HS-5 (cell line): Measurements from ENCODE around the gene TGM1.

Experiments used
- DNase-seq: peaks from one replicate; pipeline ENCODE4 v3.0.0-alpha.2; 2012; ENCODE audit warnings: low read depth

The TGM1 gene

GRCh38 chr14:24262821-24263733 is at the start of gene TGM1:
TGM1 (minus strand) TSS chr14:24263177; CDS start chr14:24262352, 825 bp downstream.
- DNase-seq = no peak

- no peak for DNase-seq
Measured at GRCh38 chr14:24311837-24312615, 49.0 kb upstream of the TGM1 start.

DNA sequence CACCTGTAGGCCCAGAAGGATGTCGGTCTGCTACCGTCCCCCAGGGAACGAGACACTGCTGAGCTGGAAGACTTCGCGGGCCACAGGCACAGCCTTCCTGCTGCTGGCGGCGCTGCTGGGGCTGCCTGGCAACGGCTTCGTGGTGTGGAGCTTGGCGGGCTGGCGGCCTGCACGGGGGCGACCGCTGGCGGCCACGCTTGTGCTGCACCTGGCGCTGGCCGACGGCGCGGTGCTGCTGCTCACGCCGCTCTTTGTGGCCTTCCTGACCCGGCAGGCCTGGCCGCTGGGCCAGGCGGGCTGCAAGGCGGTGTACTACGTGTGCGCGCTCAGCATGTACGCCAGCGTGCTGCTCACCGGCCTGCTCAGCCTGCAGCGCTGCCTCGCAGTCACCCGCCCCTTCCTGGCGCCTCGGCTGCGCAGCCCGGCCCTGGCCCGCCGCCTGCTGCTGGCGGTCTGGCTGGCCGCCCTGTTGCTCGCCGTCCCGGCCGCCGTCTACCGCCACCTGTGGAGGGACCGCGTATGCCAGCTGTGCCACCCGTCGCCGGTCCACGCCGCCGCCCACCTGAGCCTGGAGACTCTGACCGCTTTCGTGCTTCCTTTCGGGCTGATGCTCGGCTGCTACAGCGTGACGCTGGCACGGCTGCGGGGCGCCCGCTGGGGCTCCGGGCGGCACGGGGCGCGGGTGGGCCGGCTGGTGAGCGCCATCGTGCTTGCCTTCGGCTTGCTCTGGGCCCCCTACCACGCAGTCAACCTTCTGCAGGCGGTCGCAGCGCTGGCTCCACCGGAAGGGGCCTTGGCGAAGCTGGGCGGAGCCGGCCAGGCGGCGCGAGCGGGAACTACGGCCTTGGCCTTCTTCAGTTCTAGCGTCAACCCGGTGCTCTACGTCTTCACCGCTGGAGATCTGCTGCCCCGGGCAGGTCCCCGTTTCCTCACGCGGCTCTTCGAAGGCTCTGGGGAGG is 47.9 kb upstream of the TGM1 start, which contains the start of gene LTB4R:
Gene LTB4R, plus strand, starts transcription at position 857 of the 959 bp plus-strand sequence. CDS start 4,150 bp downstream, outside the sequence.
- no peak for DNase-seq

DNA sequence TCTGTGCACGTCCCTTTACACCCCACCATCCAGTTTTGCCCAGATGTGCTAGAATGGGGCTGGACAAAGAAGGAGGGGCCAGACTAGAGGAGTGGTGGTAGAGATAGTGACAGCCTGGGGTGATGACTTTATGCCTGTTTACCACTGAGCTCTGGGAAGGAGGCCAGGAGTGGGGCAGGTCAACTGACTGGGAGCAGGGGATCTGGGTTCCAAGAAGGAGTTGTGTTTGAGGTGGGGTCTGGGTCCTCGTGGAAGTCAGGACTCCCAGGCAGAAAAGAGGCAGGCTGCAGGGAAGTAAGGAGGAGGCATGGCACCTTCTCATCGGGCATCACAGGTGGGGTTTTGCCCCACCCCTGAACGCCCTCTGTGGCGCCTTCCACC is 47.3 kb upstream of the TGM1 start:
- no peak for DNase-seq

DNA sequence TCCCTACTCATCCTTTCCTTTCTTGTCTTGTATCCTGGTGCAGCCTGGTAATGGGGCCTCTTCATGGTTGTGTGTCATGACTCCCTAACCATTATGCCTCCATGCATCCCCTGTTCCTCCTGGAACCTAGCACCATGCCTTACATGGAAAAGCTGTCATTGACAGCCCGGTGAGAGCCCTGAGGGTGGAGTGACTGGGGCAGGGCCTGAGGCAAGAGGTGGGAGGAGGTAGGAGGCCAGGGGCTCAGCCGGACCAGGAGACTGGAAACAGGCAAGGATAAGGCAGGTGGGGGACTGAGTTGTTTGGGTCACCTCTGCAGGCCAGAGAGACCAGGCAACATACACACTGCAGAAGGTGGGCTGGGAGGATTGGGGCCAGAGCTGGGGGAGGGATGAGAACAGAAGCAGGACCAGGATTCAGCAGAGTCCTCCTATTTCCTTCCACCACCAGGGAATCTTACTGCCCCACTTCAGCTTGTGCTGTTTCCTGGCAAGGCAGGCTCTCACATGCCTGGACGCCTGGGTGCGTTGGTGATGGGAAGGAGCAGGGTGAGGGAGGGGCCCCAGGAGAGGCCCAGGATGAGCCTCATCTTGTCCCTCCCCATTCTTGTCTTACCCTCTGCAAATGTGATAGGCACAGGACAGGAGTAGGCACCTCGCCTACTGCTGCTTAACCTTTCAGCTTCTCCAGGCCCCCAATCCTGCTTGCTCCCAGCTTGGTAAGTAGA is 46.7 kb upstream of the TGM1 start, which contains the start of gene LTB4R2:
Gene LTB4R2, plus strand, starts transcription at position 603 of the 727 bp plus-strand sequence. CDS start 525 bp downstream, outside the sequence.
- DNase-seq = no peak

GRCh38 chr14:24308342-24309124 is 45.6 kb upstream of the TGM1 start:
- DNase-seq = no peak

DNA sequence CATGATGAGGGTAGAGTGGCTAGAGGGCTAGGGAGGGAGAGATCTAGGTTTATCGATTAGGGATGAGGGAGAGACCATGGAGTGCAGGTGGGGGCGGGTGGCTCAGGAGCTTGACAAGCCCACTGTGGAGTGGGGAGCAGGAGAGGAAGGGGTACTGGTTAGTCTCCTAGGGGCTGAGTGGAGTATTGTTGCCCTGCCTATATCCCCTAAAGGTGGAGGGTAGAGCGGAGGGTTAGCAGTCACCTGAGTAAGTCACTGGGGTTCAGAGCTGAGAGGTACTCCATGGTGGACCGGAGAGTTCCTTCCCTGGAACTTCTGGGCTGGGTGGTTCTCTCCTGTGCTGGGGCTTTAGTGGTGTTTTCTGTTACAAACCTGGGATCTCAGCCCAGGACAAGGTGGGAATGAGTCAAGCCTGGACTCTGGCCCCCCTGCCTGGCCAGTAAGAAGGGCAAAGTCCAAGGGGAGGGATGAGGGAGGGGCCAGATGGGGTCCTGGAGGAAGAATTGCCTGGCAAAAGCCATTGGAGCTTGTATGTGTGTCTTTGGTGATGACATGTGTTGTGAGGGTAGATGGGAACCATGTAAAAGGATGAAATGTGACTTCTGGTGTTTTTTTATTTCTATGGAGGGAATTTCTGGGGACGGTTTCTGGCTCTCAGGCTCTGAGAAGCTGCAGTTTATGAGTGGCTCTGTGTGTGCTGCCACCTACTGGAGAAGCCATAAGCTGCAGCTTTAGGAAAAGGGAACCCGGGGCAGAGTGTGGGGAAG is 44.8 kb upstream of the TGM1 start, which contains the start of gene CIDEB:
Gene CIDEB, minus strand, starts transcription at position 403 of the 767 bp plus-strand sequence. Its CDS starts 119 bp downstream, at position 284.
- no peak for DNase-seq

- DNase-seq = no peak
Measured at GRCh38 chr14:24307156-24307574, 44.2 kb upstream of the TGM1 start.

DNA sequence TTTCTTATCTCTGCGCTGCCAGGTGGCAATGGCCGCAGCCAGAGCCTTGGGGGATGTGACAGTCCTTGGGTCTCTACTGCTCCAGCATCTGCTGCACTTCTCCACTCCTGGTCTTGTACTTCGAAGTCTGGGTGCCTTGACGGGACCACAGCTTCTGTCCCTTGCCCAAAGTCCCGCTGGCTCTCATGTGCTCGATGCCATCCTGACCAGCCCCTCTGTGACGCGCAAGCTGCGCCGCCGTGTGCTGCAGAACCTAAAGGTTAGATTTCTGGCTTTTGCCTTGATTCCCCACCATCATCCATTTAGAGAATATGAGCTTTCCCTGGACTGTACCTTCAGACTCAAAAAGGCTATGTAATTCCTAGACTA is 41.0 kb upstream of the TGM1 start:
- DNase-seq = no peak

DNA sequence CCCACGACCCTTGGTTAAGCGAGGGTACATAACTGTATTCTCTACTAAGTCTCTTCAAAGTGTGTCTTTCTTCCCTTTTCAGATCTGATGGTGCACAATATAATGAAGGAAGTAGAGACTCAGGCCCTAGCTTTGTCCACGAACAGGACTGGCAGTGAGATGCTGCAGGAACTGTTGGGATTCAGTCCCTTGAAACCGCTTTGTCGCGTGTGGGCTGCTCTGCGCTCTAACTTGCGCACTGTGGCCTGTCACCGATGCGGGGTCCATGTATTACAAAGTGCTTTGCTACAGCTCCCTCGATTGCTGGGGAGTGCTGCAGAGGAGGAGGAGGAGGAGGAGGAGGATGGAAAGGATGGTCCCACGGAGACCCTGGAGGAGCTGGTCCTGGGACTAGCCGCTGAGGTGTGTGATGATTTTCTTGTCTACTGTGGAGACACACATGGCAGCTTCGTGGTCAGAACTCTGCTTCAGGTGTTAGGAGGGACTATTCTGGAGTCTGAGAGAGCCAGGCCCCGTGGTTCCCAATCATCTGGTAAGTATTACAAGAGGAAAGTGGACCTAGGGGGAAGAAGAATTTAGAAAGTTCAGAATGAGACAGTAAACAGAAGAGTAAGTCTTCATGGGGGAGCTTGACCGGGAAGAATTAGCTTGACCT is 37.5 kb upstream of the TGM1 start:
- no peak for DNase-seq

DNA sequence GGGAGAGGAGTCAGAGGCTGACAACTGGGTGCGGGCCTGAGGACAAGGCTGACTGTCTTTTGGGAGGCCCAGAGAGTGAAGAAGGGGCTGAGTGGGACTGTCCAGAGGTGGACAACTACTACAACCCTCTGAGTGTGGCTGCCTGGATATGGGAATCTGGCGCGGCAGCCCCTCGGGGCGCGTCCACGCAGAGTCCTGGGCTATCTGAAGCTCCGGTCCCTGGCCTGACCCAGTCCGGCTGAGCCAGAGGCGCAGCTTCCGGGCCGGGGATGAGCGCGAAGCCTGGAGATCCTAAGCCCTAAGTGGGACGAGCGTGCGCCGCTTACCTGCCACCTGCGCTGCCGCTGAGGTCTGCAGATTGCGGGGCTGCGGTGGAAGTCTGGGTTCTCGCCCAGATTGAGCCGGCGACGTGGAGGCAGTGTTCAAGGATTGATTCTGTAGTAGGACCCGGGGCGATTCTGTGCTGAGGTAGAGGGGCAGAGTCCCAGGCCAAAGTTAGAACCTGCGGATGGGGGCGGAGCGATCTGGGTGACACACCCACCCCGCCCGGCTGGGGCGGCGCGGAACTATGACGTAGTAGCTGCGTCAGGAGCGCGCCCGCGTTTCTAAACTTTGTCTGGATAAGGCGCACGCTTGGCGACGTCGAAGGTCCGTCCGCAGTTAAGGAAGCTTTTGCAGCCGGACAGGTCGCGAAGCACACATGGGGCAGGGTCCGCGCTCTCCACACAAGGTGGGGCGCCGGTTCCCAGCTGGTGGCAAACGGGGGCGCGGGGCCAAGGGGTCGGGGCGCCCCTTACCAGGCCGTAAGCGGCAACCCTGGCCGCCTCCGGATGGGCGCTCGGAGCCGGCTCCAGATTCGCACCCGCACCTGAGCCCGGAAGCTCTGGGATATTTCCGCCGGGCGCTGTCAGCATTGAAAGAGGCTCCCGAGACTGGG is 36.5 kb upstream of the TGM1 start, which contains the start of the genes DHRS1 and NOP9:
Gene DHRS1, minus strand, starts transcription at position 526 of the 937 bp plus-strand sequence. CDS start 674 bp downstream, outside the sequence.
Gene NOP9, plus strand, starts transcription at position 596 of the 937 bp plus-strand sequence. Its CDS starts 105 bp downstream, at position 701.
- DNase-seq = peak; percentile 61

DNA sequence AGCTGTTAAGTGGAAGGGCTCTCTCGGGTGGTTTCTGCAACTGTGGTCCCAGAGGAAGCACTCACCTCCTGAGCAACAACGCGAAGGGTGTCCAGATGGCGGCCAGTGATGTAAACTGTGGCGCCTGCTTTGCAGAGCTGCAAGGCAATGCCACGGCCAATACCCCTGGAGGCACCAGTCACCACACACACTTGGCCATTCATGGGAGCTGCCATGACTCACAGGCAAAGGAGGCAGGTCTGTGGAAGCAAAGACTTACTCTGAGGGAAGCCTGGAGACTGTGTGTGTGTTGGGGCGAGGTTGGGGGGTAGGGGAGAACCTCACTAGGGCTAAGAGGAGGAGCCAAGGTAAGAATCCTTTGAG is 35.9 kb upstream of the TGM1 start:
- DNase-seq = peak; percentile 16

DNA sequence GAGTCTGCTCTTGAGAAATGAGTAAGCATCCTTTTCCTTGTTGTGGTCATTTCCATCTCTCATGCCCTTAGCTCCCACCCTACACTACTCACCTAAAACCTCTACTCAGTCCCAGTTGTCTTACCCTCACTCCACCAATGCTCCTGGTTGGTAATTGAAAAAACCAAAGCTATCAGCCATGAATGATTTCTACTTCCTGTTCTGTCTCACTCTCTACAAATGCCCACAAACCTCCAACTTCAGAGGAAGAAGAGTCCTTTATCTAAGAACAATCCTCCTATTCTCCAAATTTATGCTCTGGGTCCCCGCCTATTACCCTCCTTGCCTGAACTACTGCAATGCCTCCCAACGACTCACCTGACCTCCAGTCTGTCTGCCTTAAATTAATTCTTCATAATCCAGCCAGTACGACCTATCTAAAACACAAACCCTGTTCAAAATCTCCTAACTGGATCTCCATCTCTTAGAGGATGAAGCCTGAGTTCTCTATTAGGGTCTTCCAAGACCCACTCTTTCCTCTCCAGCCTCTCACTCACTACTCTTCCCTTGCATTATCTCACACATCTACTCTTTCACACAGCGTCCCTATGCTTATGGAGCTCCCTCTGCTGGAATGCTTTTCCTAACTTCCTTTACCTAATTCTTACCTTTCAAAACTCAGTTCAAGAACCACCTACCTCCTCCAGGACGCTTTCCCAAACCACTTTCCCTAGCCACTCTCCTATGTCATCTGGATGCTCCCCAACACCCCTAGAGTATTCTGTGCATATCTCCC is 34.4 kb upstream of the TGM1 start:
- no peak for DNase-seq

DNA sequence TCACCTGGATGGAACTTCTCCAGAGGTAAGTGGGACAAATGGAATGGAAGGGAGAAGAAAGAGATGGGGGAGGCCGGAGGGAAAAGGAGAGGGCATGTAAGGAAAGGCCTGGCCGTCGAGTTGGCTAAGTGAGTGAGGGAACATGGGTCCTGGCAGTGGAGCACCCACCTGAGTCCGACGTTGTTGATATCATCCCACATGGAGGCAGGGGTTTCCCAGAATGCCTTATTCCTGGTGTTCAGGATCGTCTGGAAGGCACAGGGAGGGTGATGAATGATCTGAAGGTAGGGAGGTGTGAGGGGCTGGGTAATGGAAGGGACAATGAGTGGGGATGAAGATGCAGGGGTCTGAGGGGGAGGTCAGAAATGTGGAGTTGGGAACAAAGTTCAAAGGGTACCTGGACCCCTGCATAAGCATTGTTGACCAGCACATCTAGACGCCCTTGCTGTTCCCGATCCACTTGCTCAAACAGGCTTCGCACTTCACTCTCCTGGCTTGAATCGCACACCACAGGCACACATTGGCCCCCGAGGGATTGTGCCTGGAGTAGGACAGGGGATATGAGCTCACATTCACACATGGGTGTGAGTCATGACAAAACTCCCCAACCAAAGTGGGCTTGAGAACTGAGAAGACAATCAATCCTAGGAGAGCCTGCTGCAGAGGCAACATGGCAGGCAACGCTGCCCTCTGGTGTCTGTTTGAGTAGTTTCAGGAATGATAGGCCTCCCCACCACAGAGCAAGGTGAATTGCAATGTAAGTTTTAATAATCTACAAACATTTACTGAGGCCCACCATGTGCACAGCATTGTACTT is 33.6 kb upstream of the TGM1 start:
- DNase-seq = peak; percentile 70

- DNase-seq = no peak
Measured at GRCh38 chr14:24293525-24293924, 30.5 kb upstream of the TGM1 start.
